Left colon (tissue), 2 donors: Measurements from ENCODE around the gene SLC9A9. TPM values are rescaled to one million over a fixed set of nuclear protein-coding genes. Genes with fewer than 3 reads are reported as not detected.
A peak's percentile ranks its signal among the peaks of the same experiment; 100 is the strongest.

ENCODE experiments used
- ATAC-seq: fragments of 200-7000 bp; cut with Tn5 transposase; one replicate; pipeline ENCODE4 v1.9.1; 2020; ENCODE audit warnings: mild to moderate bottlenecking, moderate library complexity
- DNase-seq, 2 donors: peaks; one replicate each; pipeline ENCODE4 v3.0.0-alpha.2; 2020
- intact Hi-C, 2 donors: fragments of 100-400 bp; cut with DNase I in 1 of 2; cut with micrococcal nuclease in 1 of 2; formaldehyde crosslinking; loops; one replicate each; pipeline versions ENCODE4 v1.11.2 to v1.14.0; 2022; cut with DNase I, micrococcal nuclease
- total RNA-seq, 2 donors: library from RNA; stranded (reverse); fragmentation: NEBNext Ultra II Directional; extraction: Animal tissue kit (Norgen Biotek cat#: 25700); gene quantifications; one replicate each; pipeline ENCODE4 v1.2.1, GENCODE V29; 2021
- donor health status: DM: no; HTN: no; CAD: no.
- donor health status: DM: yes; HTN: yes; CAD: no.

SLC9A9 gene
- total RNA-seq, 2 donors from 2014 or later: 2.7 to 7.4 TPM

GRCh38 chr3:143476965-143477640, 371.2 kb downstream of the SLC9A9 start:
- intact Hi-C loops: no loop called here
- DNase-seq: no peak
- ATAC-seq: no peak

GRCh38 chr3:143475981-143476380, 372.3 kb downstream of the SLC9A9 start:
- no peak for DNase-seq
- ATAC-seq: no peak
- intact Hi-C loops: no loop called here

DNA sequence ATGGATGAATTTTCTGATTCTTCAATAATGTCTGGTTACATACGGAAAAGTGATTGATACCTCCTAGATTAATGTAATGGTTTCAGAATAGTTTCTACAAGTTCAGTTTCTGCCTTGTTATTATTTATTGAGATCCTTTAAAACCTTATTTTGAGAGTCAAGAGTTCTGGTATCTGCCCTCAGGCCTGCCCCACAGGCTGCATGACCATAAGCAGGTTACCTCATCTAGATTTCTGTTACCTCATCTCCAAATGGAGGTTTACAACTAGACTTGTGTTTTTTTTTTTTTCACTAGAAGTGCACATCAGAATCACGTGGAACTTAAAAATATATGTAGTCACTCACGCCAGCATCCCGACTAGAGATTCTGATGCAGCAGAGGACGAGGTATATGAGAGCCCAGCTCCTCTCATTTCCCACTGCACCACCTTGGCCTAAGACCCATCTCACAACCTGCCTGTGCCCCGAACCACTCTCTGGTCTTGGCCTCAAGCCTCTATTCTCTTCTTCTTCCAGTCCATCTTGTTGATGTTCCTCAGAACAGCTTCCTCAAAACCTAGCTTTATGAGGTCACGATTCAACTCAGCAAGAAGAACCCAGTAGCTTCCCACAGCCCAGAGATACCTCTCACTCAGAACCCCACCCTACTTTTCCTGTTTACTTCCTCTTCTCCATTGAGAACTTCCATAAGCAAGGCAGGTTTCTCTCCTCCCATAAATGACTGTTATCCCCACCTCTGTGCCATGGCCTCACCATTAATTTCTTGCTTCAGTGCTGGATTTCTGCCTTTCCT, 375.3 kb downstream of the SLC9A9 start:
- no peak for DNase-seq
- intact Hi-C loops: no loop called here
- ATAC-seq: peak; percentile 27

GRCh38 chr3:143471705-143472104, 376.6 kb downstream of the SLC9A9 start:
- no peak for ATAC-seq
- DNase-seq: no peak
- intact Hi-C loops: no loop called here

GRCh38 chr3:143469159-143469558, 379.1 kb downstream of the SLC9A9 start:
- DNase-seq (no peak), ATAC-seq (no peak)
- intact Hi-C loops: no loop called here

GRCh38 chr3:143465666-143466065, 382.6 kb downstream of the SLC9A9 start:
- intact Hi-C loops: no loop called here
- DNase-seq (no peak), ATAC-seq (peak; percentile 89)

- peak in 1 of 2 donors; percentile 41 for DNase-seq
- peak; percentile 21 for ATAC-seq
- intact Hi-C loops: no loop called here
Measured at GRCh38 chr3:143464850-143465249, 383.4 kb downstream of the SLC9A9 start.

GRCh38 chr3:143455480-143455879, 392.8 kb downstream of the SLC9A9 start:
- DNase-seq: no peak
- intact Hi-C loops: no loop called here
- ATAC-seq: no peak

DNA sequence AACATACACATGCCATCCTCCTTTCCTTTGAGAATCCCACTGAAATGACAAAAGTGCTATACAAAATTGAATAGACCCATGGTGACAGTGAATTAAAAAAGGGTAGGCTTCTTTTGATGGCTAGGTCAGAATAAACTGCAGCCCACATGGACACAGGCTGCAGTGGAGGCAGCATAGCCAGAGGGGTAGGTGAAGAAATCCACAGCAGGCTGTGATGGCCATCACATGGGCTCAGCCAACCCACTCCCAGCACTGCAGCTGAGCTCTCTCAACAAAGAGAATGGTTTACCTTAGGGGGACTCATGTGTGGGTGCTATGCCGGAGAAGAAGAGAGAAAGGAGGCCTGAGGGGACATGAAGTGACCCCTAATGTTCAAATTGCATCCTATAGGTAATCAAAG, 397.6 kb downstream of the SLC9A9 start:
- DNase-seq: no peak
- intact Hi-C loops: no loop called here
- ATAC-seq: no peak

- no peak for DNase-seq
- intact Hi-C loops: no loop called here
- no peak for ATAC-seq
Measured at GRCh38 chr3:143447491-143447890, 400.8 kb downstream of the SLC9A9 start.

DNA sequence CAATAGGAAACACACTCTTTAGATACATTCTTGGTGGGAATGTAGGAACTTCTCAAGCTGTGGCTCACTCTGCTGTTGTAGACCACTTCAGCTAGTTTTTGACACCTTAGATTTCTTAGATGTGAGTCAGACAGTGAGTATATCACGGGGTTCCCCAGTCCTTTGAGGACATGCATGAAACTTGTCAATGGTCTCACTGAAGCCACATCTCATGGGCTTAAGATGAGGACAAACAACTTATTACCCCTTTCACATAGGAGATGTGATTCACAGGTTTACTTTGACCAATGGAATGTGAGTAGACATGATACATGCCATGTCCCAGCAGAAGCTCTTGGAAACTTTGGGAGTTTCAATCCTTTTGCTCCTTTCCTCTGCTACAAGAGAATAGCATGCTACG, 403.1 kb downstream of the SLC9A9 start:
- ATAC-seq: no peak
- intact Hi-C loops: no loop called here
- no peak for DNase-seq

DNA sequence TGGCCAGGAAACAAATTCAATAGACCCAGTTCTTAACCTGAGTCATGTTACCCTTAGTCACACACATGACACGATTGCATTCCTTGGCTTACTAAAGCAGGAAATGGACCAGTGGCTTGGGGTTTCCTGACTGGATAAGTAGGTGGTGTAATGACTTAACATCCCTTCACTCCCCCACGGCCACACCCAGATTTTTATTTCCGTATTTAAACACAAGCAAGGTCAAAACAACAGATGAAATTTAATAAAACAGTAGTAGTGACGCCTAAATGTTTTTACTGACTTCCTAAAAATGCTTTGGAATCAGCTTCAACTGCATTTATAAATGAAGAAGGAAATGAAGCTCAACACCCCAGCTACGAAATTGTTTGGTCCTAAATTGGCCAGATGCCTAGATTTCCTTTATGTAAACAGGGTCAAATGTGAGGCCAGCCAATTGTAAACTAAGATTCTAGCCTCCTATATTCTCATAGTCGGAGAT, 404.4 kb downstream of the SLC9A9 start:
- intact Hi-C loops: no loop called here
- ATAC-seq: peak; percentile 98
- DNase-seq: peak; percentile 49 to 81

DNA sequence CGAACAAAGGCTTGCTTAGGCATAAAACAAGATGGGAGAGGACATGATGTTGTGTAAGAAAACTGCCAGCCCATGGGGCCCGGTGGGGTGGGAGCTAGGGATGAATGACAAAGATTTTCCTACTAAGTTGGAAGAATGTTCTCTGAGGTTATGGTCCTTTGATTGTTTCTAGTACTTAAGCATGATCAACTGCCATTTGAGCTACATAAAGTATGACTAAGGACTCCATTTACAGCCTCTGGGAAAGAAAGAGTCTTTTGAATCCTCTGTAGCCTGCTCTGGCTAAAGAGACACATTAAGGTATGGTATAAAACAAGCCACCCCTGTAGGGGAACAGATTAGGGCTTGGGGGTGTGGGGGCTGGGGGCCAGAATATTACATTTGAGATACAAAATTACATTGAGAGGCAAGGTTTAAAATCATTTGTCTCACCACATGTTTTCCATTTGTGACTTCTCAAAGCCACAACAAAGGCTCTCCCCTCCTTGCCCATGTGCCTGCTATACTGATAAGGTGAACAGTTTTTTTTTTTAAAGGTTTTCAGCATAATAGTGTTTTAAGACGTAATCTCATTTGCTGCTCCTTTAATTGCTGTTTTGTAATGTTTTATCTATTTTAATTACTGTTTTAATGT, 405.3 kb downstream of the SLC9A9 start:
- no peak for ATAC-seq
- intact Hi-C loops: no loop called here
- DNase-seq: no peak

- DNase-seq: no peak
- intact Hi-C loops: no loop called here
- ATAC-seq: no peak
Measured at GRCh38 chr3:143441516-143442171, 406.6 kb downstream of the SLC9A9 start.

DNA sequence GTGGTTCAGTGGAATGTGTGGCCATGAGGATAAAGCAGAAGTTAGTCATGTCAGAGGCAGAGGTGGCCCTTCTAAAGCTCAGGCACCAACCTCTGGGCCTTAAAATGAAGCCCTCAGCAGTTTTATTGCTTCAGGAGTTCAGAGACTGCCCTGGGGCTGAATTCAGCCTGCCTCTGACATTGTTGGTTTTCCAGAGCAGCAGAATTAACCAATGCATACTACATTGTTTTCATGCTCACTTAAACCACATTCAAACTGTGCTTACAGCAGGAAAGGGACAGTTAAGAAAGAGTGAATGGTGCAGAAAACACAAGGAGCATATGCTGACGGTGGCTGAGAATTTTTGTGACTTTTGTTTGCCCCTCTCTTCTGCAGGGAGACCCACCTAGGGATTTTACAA, 408.5 kb downstream of the SLC9A9 start:
- DNase-seq: no peak
- intact Hi-C loops: no loop called here
- ATAC-seq: no peak

DNA sequence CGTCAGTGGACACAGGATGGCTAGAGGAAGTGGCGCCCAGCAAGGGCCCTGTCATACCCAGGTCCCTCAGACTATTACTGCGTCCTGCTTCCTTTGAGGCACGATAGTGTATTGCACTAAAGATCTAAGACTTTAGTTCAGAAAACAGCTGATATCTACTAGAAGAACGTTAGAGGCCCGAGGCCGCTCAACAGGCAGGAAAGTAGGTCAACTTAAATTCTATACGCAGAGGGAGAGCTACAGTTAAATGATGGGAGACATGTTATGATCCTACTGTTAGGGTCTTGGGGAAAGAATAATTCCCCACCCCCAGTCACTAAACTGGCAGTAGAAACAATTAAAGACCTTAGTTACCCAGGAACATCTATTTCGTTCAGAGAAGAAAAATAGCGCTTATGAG, 410.9 kb downstream of the SLC9A9 start:
- no peak for ATAC-seq
- intact Hi-C loops: no loop called here
- no peak for DNase-seq

GRCh38 chr3:143436231-143436930, 411.9 kb downstream of the SLC9A9 start:
- ATAC-seq (no peak), DNase-seq (no peak)
- intact Hi-C loops: no loop called here

GRCh38 chr3:143433787-143434378, 414.4 kb downstream of the SLC9A9 start:
- intact Hi-C loops: no loop called here
- DNase-seq: peak in 1 of 2 donors; percentile 26
- peak; percentile 34 for ATAC-seq
